HCT116 (cell line): ENCODE measurements around the gene NAV3. TPM values are rescaled to one million over a fixed set of nuclear protein-coding genes. Genes with fewer than 3 reads are reported as not detected.

Experiments
- ATAC-seq: fragments of 200-7000 bp; cut with Tn5 transposase; 2 replicates; pipeline ENCODE4 v1.9.1; 2020; ENCODE audit warnings: mild to moderate bottlenecking, moderate library complexity
- BruUV-seq: library from RNA; stranded (reverse); fragments of 400-500 nt; replicated peaks from 2 replicates; lab custom pipeline; 2021; lab: Mats Ljungman, UMichigan
- CTCF ChIA-PET: fragments of 300-600 bp; sonication (Branson Sonifier 250); formaldehyde crosslinking; loops from one replicate; lab custom pipeline; 2021; ENCODE audit warnings: antibody characterized with exemption; lab: Charles Lee
- POLR2A ChIA-PET: fragments of 300-600, 350-600 bp; sonication (Branson Sonifier 250); formaldehyde crosslinking; loops from one replicate; lab custom pipeline; 2021; ENCODE audit warnings: antibody characterized with exemption; lab: Charles Lee
- RAD21 ChIA-PET, 2 experiments: fragments of 300-600 bp; sonication (Branson Sonifier 250); formaldehyde crosslinking; loops; one replicate each; lab custom pipeline; 2023; ENCODE audit warnings: low total read pairs in 2 of 2; ENCODE audit not compliant: uncharacterized antibody in 2 of 2, unreplicated experiment in 2 of 2, low non-redundant PET in 1 of 2; lab: Charles Lee
- DNase-seq: peaks from one replicate; pipeline ENCODE4 v3.0.0-alpha.2; 2010; ENCODE audit warnings: low read depth, low spot score
- H2AFZ ChIP-seq: fragments of 200-600 bp; shearing (Covaris generic), sonication (generic); 2 replicates; pipeline ENCODE4 v1.6.1; 2017; ENCODE audit warnings: low read depth, mixed run types, mixed read lengths, antibody characterized with exemption, low read length; ENCODE audit not compliant: poor library complexity, severe bottlenecking
- H3K27ac ChIP-seq: 2 replicates; pipeline ENCODE4 v1.5.1; 2012; ENCODE audit warnings: low read depth, low read length
- H3K27me3 ChIP-seq: fragments of 200-600 bp; sonication (generic); 2 replicates; pipeline ENCODE4 v1.6.1; 2016; ENCODE audit warnings: mixed run types, low read length, mixed read lengths; ENCODE audit not compliant: insufficient read depth
- H3K36me3 ChIP-seq, 2 experiments: fragments of 200-500 bp in 1 of 2; fragments of 200-600 bp in 1 of 2; sonication (Bioruptor generic) in 1 of 2; sonication (generic) in 1 of 2; 2 replicates each; pipeline versions ENCODE4 v1.5.1 to v1.6.1; 2014 to 2016; ENCODE audit warnings: low read length in 2 of 2, inconsistent platforms in 1 of 2, mixed read lengths in 1 of 2, mixed run types in 1 of 2; ENCODE audit not compliant: insufficient read depth in 2 of 2, control insufficient read depth in 1 of 2
- H3K4me1 ChIP-seq, 2 experiments: fragments of 200-600 bp in 1 of 2; sonication (generic) in 1 of 2; 2 replicates each; pipeline versions ENCODE4 v1.5.1 to v1.6.1; 2012 to 2017; ENCODE audit warnings: low read length in 2 of 2, inconsistent platforms in 1 of 2, mild to moderate bottlenecking in 1 of 2, mixed read lengths in 1 of 2, mixed run types in 1 of 2, moderate library complexity in 1 of 2; ENCODE audit not compliant: insufficient read depth in 2 of 2, control insufficient read depth in 1 of 2
- H3K4me2 ChIP-seq: fragments of 200-600 bp; sonication (generic); 2 replicates; pipeline ENCODE4 v1.6.1; 2017; ENCODE audit warnings: mixed run types, low read length, mixed read lengths
- H3K4me3 ChIP-seq, 2 experiments: fragments of 200-600 bp in 1 of 2; sonication (generic) in 1 of 2; replicated peaks in 1 of 2; 2 replicates each; pipeline ENCODE4 v1.5.1; 2011 to 2016; ENCODE audit warnings: low read length in 2 of 2, control low read depth in 1 of 2, low read depth in 1 of 2, mild to moderate bottlenecking in 1 of 2, mixed read lengths in 1 of 2, mixed run types in 1 of 2
- H3K79me2 ChIP-seq: fragments of 200-600 bp; sonication (generic); 2 replicates; pipeline ENCODE4 v1.6.1; 2017; ENCODE audit warnings: mild to moderate bottlenecking, mixed run types, low read length, moderate library complexity, mixed read lengths; ENCODE audit not compliant: insufficient read depth
- H3K9ac ChIP-seq: fragments of 200-600 bp; sonication (generic); 2 replicates; pipeline ENCODE4 v1.6.1; 2016; ENCODE audit warnings: low read length, mixed read lengths
- H3K9me2 ChIP-seq: fragments of 200-600 bp; sonication (generic), shearing (Covaris generic); 2 replicates; pipeline ENCODE4 v1.6.1; 2017; ENCODE audit warnings: mixed run types, mild to moderate bottlenecking, moderate library complexity; ENCODE audit not compliant: insufficient read depth
- H3K9me3 ChIP-seq, 2 experiments: fragments of 200-500 bp in 1 of 2; fragments of 200-600 bp in 1 of 2; sonication (Bioruptor generic) in 1 of 2; sonication (generic) in 1 of 2; 2 replicates each; pipeline ENCODE4 v1.6.1; 2014 to 2017; ENCODE audit warnings: low read length in 2 of 2, mixed read lengths in 2 of 2, inconsistent platforms in 1 of 2, low read depth in 1 of 2, mild to moderate bottlenecking in 1 of 2, mixed run types in 1 of 2, moderate library complexity in 1 of 2; ENCODE audit not compliant: control insufficient read depth in 1 of 2, insufficient read depth in 1 of 2
- H4K20me1 ChIP-seq: fragments of 200-600 bp; sonication (generic), shearing (Covaris generic); 2 replicates; pipeline ENCODE4 v1.6.1; 2017; ENCODE audit warnings: mixed run types, mild to moderate bottlenecking, moderate library complexity; ENCODE audit not compliant: insufficient read depth
- CBX3 ChIP-seq: IDR thresholded peaks from 2 replicates; pipeline ENCODE4 v1.6.1; 2012; ENCODE audit warnings: low read depth
- CEBPB ChIP-seq: IDR thresholded peaks from 2 replicates; pipeline ENCODE4 v1.6.1; 2012; ENCODE audit warnings: low read depth
- ELF1 ChIP-seq: IDR thresholded peaks from 2 replicates; pipeline ENCODE4 v1.6.1; 2012; ENCODE audit warnings: low read depth, borderline replicate concordance
- EZH2 ChIP-seq: fragments of 200-600 bp; sonication (generic); IDR thresholded peaks from 2 replicates; pipeline ENCODE4 v1.6.1; 2017; ENCODE audit warnings: antibody characterized with exemption, mixed run types
- EZH2phosphoT487 ChIP-seq: fragments of 200-600 bp; IDR thresholded peaks from 2 replicates; pipeline ENCODE4 v1.6.1; 2018; ENCODE audit warnings: antibody characterized with exemption, borderline replicate concordance
- SIN3A ChIP-seq: IDR thresholded peaks from 2 replicates; pipeline ENCODE4 v1.6.1; 2012; ENCODE audit warnings: low read depth
- SRF ChIP-seq: IDR thresholded peaks from 2 replicates; pipeline ENCODE4 v1.6.1; 2012; ENCODE audit warnings: low read depth
- intact Hi-C: fragments of 100-400 bp; cut with micrococcal nuclease; formaldehyde crosslinking; loops from 2 replicates; pipeline ENCODE4 v1.10.0; 2022
- total RNA-seq: library from RNA; stranded (reverse); gene quantifications from one replicate; pipeline ENCODE4 v1.2.1, GENCODE V29; 2021; ENCODE audit not compliant: unreplicated experiment
- TF ChIP-seq, protein P1 (sequence below), 3 experiments: fragments of 200-600 bp in 1 of 3; sonication (generic) in 1 of 3; IDR thresholded peaks in 2 of 3; conservative IDR thresholded peaks in 1 of 3; 2 replicates each; pipeline ENCODE4 v1.5.1; 2012 to 2017; ENCODE audit warnings: low read depth in 2 of 3, low read length in 2 of 3, antibody characterized with exemption in 1 of 3, borderline replicate concordance in 1 of 3, control low read depth in 1 of 3, mild to moderate bottlenecking in 1 of 3, mixed read lengths in 1 of 3, mixed run types in 1 of 3, moderate library complexity in 1 of 3; ENCODE audit not compliant: insufficient read depth in 1 of 3
- TF ChIP-seq, protein P2 (sequence below): IDR thresholded peaks from 2 replicates; pipeline ENCODE4 v1.6.1; 2012; ENCODE audit warnings: low read depth
- TF ChIP-seq, protein P3 (sequence below): IDR thresholded peaks from 2 replicates; pipeline ENCODE4 v1.6.1; 2012

The NAV3 gene
- total RNA-seq, 1 experiment from 2014 or later = 7.8 TPM

DNA sequence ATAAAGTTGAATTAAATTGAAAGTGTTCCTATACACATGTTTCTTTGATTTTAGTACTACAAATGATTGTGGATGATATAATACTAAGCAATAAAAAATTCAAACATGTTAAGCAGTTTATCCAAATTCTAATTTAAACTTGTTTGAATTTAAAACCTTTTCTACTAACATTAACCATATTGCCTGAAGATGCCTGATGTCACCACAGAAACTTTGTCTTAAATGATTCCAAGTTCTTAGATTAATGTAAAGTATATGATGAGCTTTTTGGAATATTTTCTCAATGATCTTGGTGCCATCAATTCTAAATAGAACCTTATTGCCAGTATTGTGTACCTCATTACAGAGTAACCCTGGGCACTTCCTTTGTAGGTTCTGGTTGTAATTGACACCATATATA, 259.6 kb downstream of the NAV3 start:
- no peak for ATAC-seq
- Histone ChIP-seq H3K4me1 (no peaks in the 10 kb centered on the region), H3K9me3 (no peaks in the 10 kb centered on the region), H3K4me3 (no peak overlapping the region), H3K79me2 (no peaks in the 10 kb centered on the region), H3K27me3 (no peaks in the 10 kb centered on the region), H4K20me1 (no peaks in the 10 kb centered on the region), H3K4me2 (no peak overlapping the region), H3K9me2 (no peaks in the 10 kb centered on the region), H3K9ac (no peak overlapping the region), H3K27ac (no peak overlapping the region), H2AFZ (no peak overlapping the region), H3K36me3 (no peaks in the 10 kb centered on the region)
- POLR2A ChIA-PET = no interaction called here
- no peak for DNase-seq
- RAD21 ChIA-PET = no interaction called here
- TF ChIP-seq CBX3 = no peak
- TF ChIP-seq SIN3A = no peak
- TF ChIP-seq, protein P1, sequence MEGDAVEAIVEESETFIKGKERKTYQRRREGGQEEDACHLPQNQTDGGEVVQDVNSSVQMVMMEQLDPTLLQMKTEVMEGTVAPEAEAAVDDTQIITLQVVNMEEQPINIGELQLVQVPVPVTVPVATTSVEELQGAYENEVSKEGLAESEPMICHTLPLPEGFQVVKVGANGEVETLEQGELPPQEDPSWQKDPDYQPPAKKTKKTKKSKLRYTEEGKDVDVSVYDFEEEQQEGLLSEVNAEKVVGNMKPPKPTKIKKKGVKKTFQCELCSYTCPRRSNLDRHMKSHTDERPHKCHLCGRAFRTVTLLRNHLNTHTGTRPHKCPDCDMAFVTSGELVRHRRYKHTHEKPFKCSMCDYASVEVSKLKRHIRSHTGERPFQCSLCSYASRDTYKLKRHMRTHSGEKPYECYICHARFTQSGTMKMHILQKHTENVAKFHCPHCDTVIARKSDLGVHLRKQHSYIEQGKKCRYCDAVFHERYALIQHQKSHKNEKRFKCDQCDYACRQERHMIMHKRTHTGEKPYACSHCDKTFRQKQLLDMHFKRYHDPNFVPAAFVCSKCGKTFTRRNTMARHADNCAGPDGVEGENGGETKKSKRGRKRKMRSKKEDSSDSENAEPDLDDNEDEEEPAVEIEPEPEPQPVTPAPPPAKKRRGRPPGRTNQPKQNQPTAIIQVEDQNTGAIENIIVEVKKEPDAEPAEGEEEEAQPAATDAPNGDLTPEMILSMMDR (IDR thresholded peaks at IDR 0.05 in 2 of 3, conservative IDR thresholded peaks at IDR 0.05 in 1 of 3; ENCODE audit: borderline replicate concordance in 1 of 3, insufficient read depth in 1 of 3, low read depth in 2 of 3, low read length in 2 of 3) = no peak
- no peak for TF ChIP-seq EZH2
- no peak for TF ChIP-seq CEBPB
- no peak for TF ChIP-seq SRF
- no peak for TF ChIP-seq EZH2phosphoT487
- TF ChIP-seq, protein P2, sequence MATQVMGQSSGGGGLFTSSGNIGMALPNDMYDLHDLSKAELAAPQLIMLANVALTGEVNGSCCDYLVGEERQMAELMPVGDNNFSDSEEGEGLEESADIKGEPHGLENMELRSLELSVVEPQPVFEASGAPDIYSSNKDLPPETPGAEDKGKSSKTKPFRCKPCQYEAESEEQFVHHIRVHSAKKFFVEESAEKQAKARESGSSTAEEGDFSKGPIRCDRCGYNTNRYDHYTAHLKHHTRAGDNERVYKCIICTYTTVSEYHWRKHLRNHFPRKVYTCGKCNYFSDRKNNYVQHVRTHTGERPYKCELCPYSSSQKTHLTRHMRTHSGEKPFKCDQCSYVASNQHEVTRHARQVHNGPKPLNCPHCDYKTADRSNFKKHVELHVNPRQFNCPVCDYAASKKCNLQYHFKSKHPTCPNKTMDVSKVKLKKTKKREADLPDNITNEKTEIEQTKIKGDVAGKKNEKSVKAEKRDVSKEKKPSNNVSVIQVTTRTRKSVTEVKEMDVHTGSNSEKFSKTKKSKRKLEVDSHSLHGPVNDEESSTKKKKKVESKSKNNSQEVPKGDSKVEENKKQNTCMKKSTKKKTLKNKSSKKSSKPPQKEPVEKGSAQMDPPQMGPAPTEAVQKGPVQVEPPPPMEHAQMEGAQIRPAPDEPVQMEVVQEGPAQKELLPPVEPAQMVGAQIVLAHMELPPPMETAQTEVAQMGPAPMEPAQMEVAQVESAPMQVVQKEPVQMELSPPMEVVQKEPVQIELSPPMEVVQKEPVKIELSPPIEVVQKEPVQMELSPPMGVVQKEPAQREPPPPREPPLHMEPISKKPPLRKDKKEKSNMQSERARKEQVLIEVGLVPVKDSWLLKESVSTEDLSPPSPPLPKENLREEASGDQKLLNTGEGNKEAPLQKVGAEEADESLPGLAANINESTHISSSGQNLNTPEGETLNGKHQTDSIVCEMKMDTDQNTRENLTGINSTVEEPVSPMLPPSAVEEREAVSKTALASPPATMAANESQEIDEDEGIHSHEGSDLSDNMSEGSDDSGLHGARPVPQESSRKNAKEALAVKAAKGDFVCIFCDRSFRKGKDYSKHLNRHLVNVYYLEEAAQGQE = no peak
- TF ChIP-seq, protein P3, sequence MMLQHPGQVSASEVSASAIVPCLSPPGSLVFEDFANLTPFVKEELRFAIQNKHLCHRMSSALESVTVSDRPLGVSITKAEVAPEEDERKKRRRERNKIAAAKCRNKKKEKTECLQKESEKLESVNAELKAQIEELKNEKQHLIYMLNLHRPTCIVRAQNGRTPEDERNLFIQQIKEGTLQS = no peak
- no peak for TF ChIP-seq ELF1
- CTCF ChIA-PET = no interaction called here
- no TSS peak for BruUV-seq
- intact Hi-C loops = no loop called here
